ENCODE measurements around the gene BMP2.

Gene BMP2

DNA sequence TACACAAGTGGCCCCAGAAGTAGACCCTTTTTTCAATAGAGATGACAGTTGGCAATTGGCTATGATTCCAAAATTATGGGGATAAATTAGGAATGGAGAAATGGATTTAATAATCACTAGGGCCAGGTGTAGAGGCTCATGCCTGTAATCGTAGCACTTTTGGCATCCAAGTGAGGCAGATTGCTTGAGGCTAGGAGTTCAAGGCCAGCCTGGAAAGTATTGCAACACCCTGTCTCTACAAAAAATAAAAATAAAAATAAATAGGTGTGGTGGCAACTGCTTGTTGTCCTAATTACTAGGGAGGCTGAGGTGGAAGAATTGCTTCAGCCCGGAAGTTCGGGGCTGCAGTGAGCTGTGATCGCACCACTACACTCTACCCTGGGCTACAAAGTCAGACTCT is 60.0 kb downstream of the BMP2 start:
- H3K27ac ChIP-seq, result no peak overlapping the region
- no peak overlapping the region for H3K4me3 ChIP-seq

GRCh38 chr20:6828794-6829423 is 61.4 kb downstream of the BMP2 start:
- no peak overlapping the region for H3K4me3 ChIP-seq
- no peak overlapping the region for H3K27ac ChIP-seq

- H3K27ac ChIP-seq, result no peak overlapping the region
- H3K4me3 ChIP-seq, result no peak overlapping the region
Measured at GRCh38 chr20:6829510-6830116, 62.1 kb downstream of the BMP2 start.
